A549 (cell line): Measurements from ENCODE around the gene FOXM1. TPM values are rescaled to one million over a fixed set of nuclear protein-coding genes. Genes with fewer than 3 reads are reported as not detected.

ENCODE experiments used
- ATAC-seq, 2 experiments: fragments of 200-7000 bp in 1 of 2; fragments of >200 bp in 1 of 2; cut with Nextera tagmentation in 1 of 2; cut with Tn5 transposase in 1 of 2; 3 replicates each; pipeline versions ENCODE4 v1.8.0 to v1.9.1; 2018 to 2020; ENCODE audit warnings: mild to moderate bottlenecking in 1 of 2, moderate library complexity in 1 of 2
- CTCF ChIA-PET: fragments of 300-600 bp; sonication (Branson Sonifier 250); formaldehyde crosslinking; extraction: SDS; loops from one replicate; lab custom pipeline; 2021; ENCODE audit warnings: antibody characterized with exemption, inconsistent platforms; lab: Yijun Ruan, JAX
- POLR2A ChIA-PET: fragments of 350-600 bp; formaldehyde crosslinking; extraction: SDS; loops from one replicate; lab custom pipeline; 2021; ENCODE audit warnings: antibody characterized with exemption, inconsistent platforms; lab: Yijun Ruan, JAX
- DNase-seq, 2 experiments: peaks; one replicate each; pipeline versions ENCODE4 v3.0.0 to v3.0.0-alpha.2; 2011 to 2016; ENCODE audit warnings: low read depth in 1 of 2, low spot score in 1 of 2
- FAIRE-seq: peaks from 2 replicates; lab custom pipeline; 2011; peaks lifted over from hg19 to GRCh38; lab: Jason Lieb, UNC
- H3K27ac ChIP-seq, 2 experiments: fragments of >200 bp; sonication (Bioruptor Twin); formaldehyde crosslinking; 3 replicates each; pipeline ENCODE4 v1.5.1; 2016 to 2017
- H3K4me1 ChIP-seq: fragments of >200 bp; sonication (Bioruptor Twin); formaldehyde crosslinking; 3 replicates; pipeline ENCODE4 v1.6.1; 2016
- H3K4me2 ChIP-seq: fragments of >200 bp; sonication (Bioruptor Twin); formaldehyde crosslinking; 3 replicates; pipeline ENCODE4 v1.6.1; 2016
- H3K4me3 ChIP-seq: fragments of >200 bp; sonication (Bioruptor Twin); formaldehyde crosslinking; 3 replicates; pipeline ENCODE4 v1.5.1; 2016
- H3K9me3 ChIP-seq: fragments of >200 bp; sonication (Bioruptor Twin); formaldehyde crosslinking; 3 replicates; pipeline ENCODE4 v1.6.1; 2016
- BCL3 ChIP-seq: fragments of >200 bp; sonication (Bioruptor Twin); formaldehyde crosslinking; IDR thresholded peaks from 3 replicates; pipeline ENCODE4 v1.6.1; 2016
- BHLHE40 ChIP-seq: IDR thresholded peaks from 2 replicates; pipeline ENCODE4 v1.6.1; 2012; ENCODE audit warnings: low read depth, low read length, inconsistent platforms
- CBX2 ChIP-seq: fragments of 200-600 bp; sonication (generic); IDR thresholded peaks from 2 replicates; pipeline ENCODE4 v1.6.1; 2016; ENCODE audit warnings: low read depth, mild to moderate bottlenecking, borderline replicate concordance
- CEBPB ChIP-seq, 2 experiments: fragments of >200 bp in 1 of 2; sonication (Bioruptor Twin) in 1 of 2; formaldehyde crosslinking in 1 of 2; IDR thresholded peaks; 2 replicates each; pipeline ENCODE4 v1.6.1; 2012 to 2016
- CHD2 ChIP-seq: fragments of 150-350 bp; IDR thresholded peaks from 2 replicates; pipeline ENCODE4 v1.6.1; 2014; ENCODE audit warnings: low read length; ENCODE audit not compliant: partially characterized antibody
- CTCF ChIP-seq: fragments of >200 bp; sonication (Bioruptor Twin); formaldehyde crosslinking; IDR thresholded peaks from 3 replicates; pipeline ENCODE4 v1.5.1; 2016
- E2F6 ChIP-seq: IDR thresholded peaks from 2 replicates; pipeline ENCODE4 v1.6.1; 2012; ENCODE audit warnings: low read depth, borderline replicate concordance
- EHMT2 ChIP-seq: fragments of 200-600 bp; sonication (generic); IDR thresholded peaks from 2 replicates; pipeline ENCODE4 v1.6.1; 2016; ENCODE audit warnings: antibody characterized with exemption, low read depth, mild to moderate bottlenecking, moderate library complexity
- ELK1 ChIP-seq: fragments of 150-350 bp; IDR thresholded peaks from 2 replicates; pipeline ENCODE4 v1.6.1; 2014; ENCODE audit warnings: low read depth, mild to moderate bottlenecking, low read length
- HDAC2 ChIP-seq: fragments of 200-600 bp; sonication (generic); IDR thresholded peaks from 2 replicates; pipeline ENCODE4 v1.6.1; 2016
- HES2 ChIP-seq: fragments of >200 bp; sonication (Bioruptor Twin); formaldehyde crosslinking; IDR thresholded peaks from 2 replicates; pipeline ENCODE4 v1.6.1; 2016
- HEYL ChIP-seq: fragments of 250-450 bp; sonication (Bioruptor Pico); IDR thresholded peaks from 2 replicates; pipeline ENCODE4 v1.8.0; 2021; ENCODE audit warnings: mild to moderate bottlenecking, moderate library complexity
- HOXB13 ChIP-seq: fragments of 250-450 bp; sonication (Bioruptor Pico); IDR thresholded peaks from 2 replicates; pipeline ENCODE4 v1.5.0; 2020; ENCODE audit warnings: low read depth, mild to moderate bottlenecking, moderate library complexity
- JUNB ChIP-seq: fragments of >200 bp; sonication (Bioruptor Twin); formaldehyde crosslinking; IDR thresholded peaks from 2 replicates; pipeline ENCODE4 v1.6.1; 2016
- KDM1A ChIP-seq: fragments of 200-600 bp; sonication (generic); IDR thresholded peaks from 2 replicates; pipeline ENCODE4 v1.6.1; 2016; ENCODE audit warnings: low read depth, mild to moderate bottlenecking
- KDM5A ChIP-seq: fragments of 200-600 bp; sonication (generic); IDR thresholded peaks from 2 replicates; pipeline ENCODE4 v1.6.1; 2016; ENCODE audit warnings: antibody characterized with exemption, mild to moderate bottlenecking
- MAX ChIP-seq: IDR thresholded peaks from 2 replicates; pipeline ENCODE4 v1.6.1; 2012
- MAZ ChIP-seq: fragments of 150-350 bp; IDR thresholded peaks from 2 replicates; pipeline ENCODE4 v1.6.1; 2014; ENCODE audit warnings: antibody characterized with exemption, low read depth, low read length, borderline replicate concordance
- NPAS2 ChIP-seq: fragments of 250-450 bp; sonication (Bioruptor Pico); IDR thresholded peaks from 2 replicates; pipeline ENCODE4 v1.8.0; 2022; ENCODE audit warnings: mild to moderate bottlenecking, moderate library complexity, borderline replicate concordance
- POLR2A ChIP-seq: IDR thresholded peaks from 2 replicates; pipeline ENCODE4 v1.6.1; 2012; ENCODE audit warnings: mild to moderate bottlenecking, low read length
- RAD21 ChIP-seq, 2 experiments: fragments of >200 bp in 1 of 2; sonication (Bioruptor Twin) in 1 of 2; formaldehyde crosslinking in 1 of 2; IDR thresholded peaks in 1 of 2; conservative IDR thresholded peaks in 1 of 2; 2 replicates in 1 of 2; 3 replicates in 1 of 2; pipeline ENCODE4 v1.6.1; 2012 to 2018; ENCODE audit warnings: inconsistent platforms in 1 of 2
- SMC3 ChIP-seq: fragments of >200 bp; sonication (Bioruptor Twin); formaldehyde crosslinking; IDR thresholded peaks from 3 replicates; pipeline ENCODE4 v1.6.1; 2018; ENCODE audit warnings: inconsistent platforms
- TFCP2L1 ChIP-seq: fragments of 250-450 bp; sonication (Bioruptor Pico); IDR thresholded peaks from 2 replicates; pipeline ENCODE4 v1.5.0; 2021; ENCODE audit warnings: mild to moderate bottlenecking
- ZNF302 ChIP-seq: fragments of 250-450 bp; sonication (Bioruptor Pico); IDR thresholded peaks from 2 replicates; pipeline ENCODE4 v1.9.0; 2021; ENCODE audit warnings: inconsistent platforms, mild to moderate bottlenecking, moderate library complexity
- WGBS: methylation state at CpG from one replicate; pipeline ENCODE4 v1.1.6; 2017; ENCODE audit errors: missing lambda C conversion rate; 5-methylcytosine and 5-hydroxymethylcytosine counted together
- polyA plus RNA-seq, 4 experiments: library from polyadenylated mRNA; depleted of rRNA in 3 of 4; stranded (reverse); fragments of >200 nt; fragmentation: RNase III in 1 of 4; extraction: RNeasy Plus Mini Kit Qiagen cat#74134 plus additional on column Dnase treatment in 1 of 4; gene quantifications; 2 replicates in 3 of 4; 3 replicates in 1 of 4; pipeline ENCODE4 v1.2.3, GENCODE V29; 2011 to 2017

Gene FOXM1
- polyA plus RNA-seq, 2 of the 4 experiments (the other 2 are of a cell fraction): 40.3 to 84.0 TPM

GRCh38 chr12:2820432-2820831 is 56.5 kb downstream of the FOXM1 start (continued):
- TF ChIP-seq HEYL (CRISPR knock-in tag) (no peak), KDM1A (no peak), HOXB13 (CRISPR knock-in tag) (no peak), MAX (no peak), JUNB (no peak), CHD2 (no peak), MAZ (no peak), TFCP2L1 (CRISPR knock-in tag) (no peak)

GRCh38 chr12:2819810-2820209 is 57.2 kb downstream of the FOXM1 start:
- ATAC-seq (no peak), FAIRE-seq (no peak), DNase-seq (no peak)
- Histone ChIP-seq H3K27ac (no peak overlapping the region), H3K4me1 (no peaks in the 10 kb centered on the region), H3K9me3 (no peaks in the 10 kb centered on the region), H3K4me2 (no peak overlapping the region), H3K4me3 (no peak overlapping the region)
- 97% methylated on average over 15 of the region's 15 CpGs for WGBS
- ChIA-PET POLR2A (no interaction called here), CTCF (interaction anchor here (0.6 to 1.8 kb wide), 6 partner anchors 34 to 143 kb away, joined by 3 to 5 read pairs (median 3); no protein-coding TSS in a partner anchor)
- TF ChIP-seq POLR2A (no peak), CTCF (no peak), HOXB13 (CRISPR knock-in tag) (no peak), ZNF302 (CRISPR knock-in tag) (no peak), EHMT2 (no peak), HDAC2 (no peak), E2F6 (no peak), KDM5A (no peak), HES2 (no peak), TFCP2L1 (CRISPR knock-in tag) (no peak), BCL3 (no peak), ELK1 (no peak)

GRCh38 chr12:2813214-2814185 is 63.5 kb downstream of the FOXM1 start:
- CTCF ChIA-PET: interaction anchor here (0.8 to 2.5 kb wide), 16 partner anchors 10 to 229 kb away, joined by 3 to 15 read pairs (median 4); no protein-coding TSS in a partner anchor
- POLR2A ChIA-PET: interaction anchor here (0.6 to 2.0 kb wide), 7 partner anchors 8 to 1648 kb away, joined by 3 to 19 read pairs (median 4); partner anchors contain the start of genes FKBP4, FOXM1 and RHNO1
- Histone ChIP-seq H3K4me3 (peak overlapping the region; percentile 61), H3K4me1 (peaks cover 12% of the 10 kb centered on the region; the same call in 2 of the 3 replicates), H3K27ac (peak overlapping the region; percentile 92), H3K4me2 (peak overlapping the region; percentile 85), H3K9me3 (no peaks in the 10 kb centered on the region)
- FAIRE-seq (no peak), DNase-seq (peak; percentile 69 to 78), ATAC-seq (peak; percentile 84)
- WGBS: 11% methylated on average over 10 of the region's 10 CpGs
- TF ChIP-seq CBX2 (no peak), CTCF (peak; percentile 55), SMC3 (peak; percentile 36; the same call in 1 of the 3 replicates), MAZ (no peak), BHLHE40 (no peak), CEBPB (IDR thresholded peaks at IDR 0.05) (no peak), NPAS2 (no peak), RAD21 (conservative IDR thresholded peaks at IDR 0.05 in 1 of 2, IDR thresholded peaks at IDR 0.05 in 1 of 2) (peak; percentile 27 to 50; a peak in 3 of 5 replicates)
